HCT116 (cell line): Measurements from ENCODE around the gene FRA10AC1. TPM values are rescaled to one million over a fixed set of nuclear protein-coding genes. Genes with fewer than 3 reads are reported as not detected.
A peak's percentile ranks its signal among the peaks of the same experiment; 100 is the strongest.

Experiments
- ATAC-seq: fragments of 200-7000 bp; cut with Tn5 transposase; 2 replicates; pipeline ENCODE4 v1.9.1; 2020; ENCODE audit warnings: mild to moderate bottlenecking, moderate library complexity
- BruUV-seq: library from RNA; stranded (reverse); fragments of 400-500 nt; replicated peaks from 2 replicates; lab custom pipeline; 2021; lab: Mats Ljungman, UMichigan
- CTCF ChIA-PET: fragments of 300-600 bp; sonication (Branson Sonifier 250); formaldehyde crosslinking; loops from one replicate; lab custom pipeline; 2021; ENCODE audit warnings: antibody characterized with exemption; lab: Charles Lee
- POLR2A ChIA-PET: fragments of 300-600, 350-600 bp; sonication (Branson Sonifier 250); formaldehyde crosslinking; loops from one replicate; lab custom pipeline; 2021; ENCODE audit warnings: antibody characterized with exemption; lab: Charles Lee
- RAD21 ChIA-PET, 2 experiments: fragments of 300-600 bp; sonication (Branson Sonifier 250); formaldehyde crosslinking; loops; one replicate each; lab custom pipeline; 2023; ENCODE audit warnings: low total read pairs in 2 of 2; ENCODE audit not compliant: uncharacterized antibody in 2 of 2, unreplicated experiment in 2 of 2, low non-redundant PET in 1 of 2; lab: Charles Lee
- DNase-seq: peaks from one replicate; pipeline ENCODE4 v3.0.0-alpha.2; 2010; ENCODE audit warnings: low read depth, low spot score
- H2AFZ ChIP-seq: fragments of 200-600 bp; shearing (Covaris generic), sonication (generic); 2 replicates; pipeline ENCODE4 v1.6.1; 2017; ENCODE audit warnings: low read depth, mixed run types, mixed read lengths, antibody characterized with exemption, low read length; ENCODE audit not compliant: poor library complexity, severe bottlenecking
- H3K27ac ChIP-seq: 2 replicates; pipeline ENCODE4 v1.5.1; 2012; ENCODE audit warnings: low read depth, low read length
- H3K27me3 ChIP-seq: fragments of 200-600 bp; sonication (generic); 2 replicates; pipeline ENCODE4 v1.6.1; 2016; ENCODE audit warnings: mixed run types, low read length, mixed read lengths; ENCODE audit not compliant: insufficient read depth
- H3K36me3 ChIP-seq, 2 experiments: fragments of 200-500 bp in 1 of 2; fragments of 200-600 bp in 1 of 2; sonication (Bioruptor generic) in 1 of 2; sonication (generic) in 1 of 2; 2 replicates each; pipeline versions ENCODE4 v1.5.1 to v1.6.1; 2014 to 2016; ENCODE audit warnings: low read length in 2 of 2, inconsistent platforms in 1 of 2, mixed read lengths in 1 of 2, mixed run types in 1 of 2; ENCODE audit not compliant: insufficient read depth in 2 of 2, control insufficient read depth in 1 of 2
- H3K4me1 ChIP-seq, 2 experiments: fragments of 200-600 bp in 1 of 2; sonication (generic) in 1 of 2; 2 replicates each; pipeline versions ENCODE4 v1.5.1 to v1.6.1; 2012 to 2017; ENCODE audit warnings: low read length in 2 of 2, inconsistent platforms in 1 of 2, mild to moderate bottlenecking in 1 of 2, mixed read lengths in 1 of 2, mixed run types in 1 of 2, moderate library complexity in 1 of 2; ENCODE audit not compliant: insufficient read depth in 2 of 2, control insufficient read depth in 1 of 2
- H3K4me2 ChIP-seq: fragments of 200-600 bp; sonication (generic); 2 replicates; pipeline ENCODE4 v1.6.1; 2017; ENCODE audit warnings: mixed run types, low read length, mixed read lengths
- H3K4me3 ChIP-seq, 2 experiments: fragments of 200-600 bp in 1 of 2; sonication (generic) in 1 of 2; replicated peaks in 1 of 2; 2 replicates each; pipeline ENCODE4 v1.5.1; 2011 to 2016; ENCODE audit warnings: low read length in 2 of 2, control low read depth in 1 of 2, low read depth in 1 of 2, mild to moderate bottlenecking in 1 of 2, mixed read lengths in 1 of 2, mixed run types in 1 of 2
- H3K79me2 ChIP-seq: fragments of 200-600 bp; sonication (generic); 2 replicates; pipeline ENCODE4 v1.6.1; 2017; ENCODE audit warnings: mild to moderate bottlenecking, mixed run types, low read length, moderate library complexity, mixed read lengths; ENCODE audit not compliant: insufficient read depth
- H3K9ac ChIP-seq: fragments of 200-600 bp; sonication (generic); 2 replicates; pipeline ENCODE4 v1.6.1; 2016; ENCODE audit warnings: low read length, mixed read lengths
- H3K9me2 ChIP-seq: fragments of 200-600 bp; sonication (generic), shearing (Covaris generic); 2 replicates; pipeline ENCODE4 v1.6.1; 2017; ENCODE audit warnings: mixed run types, mild to moderate bottlenecking, moderate library complexity; ENCODE audit not compliant: insufficient read depth
- H3K9me3 ChIP-seq, 2 experiments: fragments of 200-500 bp in 1 of 2; fragments of 200-600 bp in 1 of 2; sonication (Bioruptor generic) in 1 of 2; sonication (generic) in 1 of 2; 2 replicates each; pipeline ENCODE4 v1.6.1; 2014 to 2017; ENCODE audit warnings: low read length in 2 of 2, mixed read lengths in 2 of 2, inconsistent platforms in 1 of 2, low read depth in 1 of 2, mild to moderate bottlenecking in 1 of 2, mixed run types in 1 of 2, moderate library complexity in 1 of 2; ENCODE audit not compliant: control insufficient read depth in 1 of 2, insufficient read depth in 1 of 2
- H4K20me1 ChIP-seq: fragments of 200-600 bp; sonication (generic), shearing (Covaris generic); 2 replicates; pipeline ENCODE4 v1.6.1; 2017; ENCODE audit warnings: mixed run types, mild to moderate bottlenecking, moderate library complexity; ENCODE audit not compliant: insufficient read depth
- RAD21 ChIP-seq: IDR thresholded peaks from 2 replicates; pipeline ENCODE4 v1.6.1; 2012; ENCODE audit warnings: low read depth, mild to moderate bottlenecking
- intact Hi-C: fragments of 100-400 bp; cut with micrococcal nuclease; formaldehyde crosslinking; loops from 2 replicates; pipeline ENCODE4 v1.10.0; 2022
- total RNA-seq: library from RNA; stranded (reverse); gene quantifications from one replicate; pipeline ENCODE4 v1.2.1, GENCODE V29; 2021; ENCODE audit not compliant: unreplicated experiment
- TF ChIP-seq, protein P1 (sequence below), 3 experiments: fragments of 200-600 bp in 1 of 3; sonication (generic) in 1 of 3; IDR thresholded peaks in 2 of 3; conservative IDR thresholded peaks in 1 of 3; 2 replicates each; pipeline ENCODE4 v1.5.1; 2012 to 2017; ENCODE audit warnings: low read depth in 2 of 3, low read length in 2 of 3, antibody characterized with exemption in 1 of 3, borderline replicate concordance in 1 of 3, control low read depth in 1 of 3, mild to moderate bottlenecking in 1 of 3, mixed read lengths in 1 of 3, mixed run types in 1 of 3, moderate library complexity in 1 of 3; ENCODE audit not compliant: insufficient read depth in 1 of 3
- TF ChIP-seq, protein P2 (sequence below): IDR thresholded peaks from 2 replicates; pipeline ENCODE4 v1.6.1; 2012

The FRA10AC1 gene
- total RNA-seq, 1 experiment from 2014 or later = 21.9 TPM

DNA sequence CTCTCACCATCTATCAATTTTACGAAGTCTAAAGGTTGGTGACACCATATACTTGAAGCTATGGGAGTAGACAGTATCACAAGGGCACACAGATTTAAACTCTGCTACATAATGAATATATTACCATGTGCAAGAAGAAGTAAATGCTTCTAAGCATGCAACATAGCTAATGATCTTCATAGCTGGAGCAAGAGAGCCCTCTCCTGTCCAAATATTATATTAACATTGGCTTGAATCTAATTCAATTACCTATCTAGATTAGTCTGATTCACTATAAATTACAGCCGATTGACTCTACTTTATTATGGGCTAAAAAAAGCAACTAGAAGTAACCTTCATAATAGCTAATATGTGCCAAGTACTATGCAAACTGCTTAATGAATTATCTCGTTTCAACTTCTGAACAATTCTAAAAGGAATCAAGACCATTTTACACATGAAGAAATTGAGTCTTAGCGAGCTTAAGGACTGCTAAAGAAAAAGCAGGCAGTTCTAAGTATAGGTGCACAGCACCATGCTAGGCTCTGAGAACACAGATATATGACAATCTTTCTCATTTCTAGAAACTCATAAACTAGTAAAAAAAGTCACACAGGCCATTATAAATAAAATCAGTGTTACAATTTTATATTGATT lies 21.9 kb downstream of the FRA10AC1 start:
- Histone ChIP-seq H3K4me3 (no peak overlapping the region), H4K20me1 (no peaks in the 10 kb centered on the region), H2AFZ (no peak overlapping the region), H3K4me2 (no peak overlapping the region), H3K27me3 (no peaks in the 10 kb centered on the region), H3K9me3 (no peaks in the 10 kb centered on the region), H3K27ac (no peak overlapping the region), H3K36me3 (peaks cover 5 to 9% of the 10 kb centered on the region in 2 experiments; a peak in 2 of 4 replicates), H3K4me1 (no peaks in the 10 kb centered on the region), H3K9ac (no peak overlapping the region), H3K79me2 (no peaks in the 10 kb centered on the region), H3K9me2 (no peaks in the 10 kb centered on the region)
- DNase-seq (peak; percentile 34), ATAC-seq (peak; percentile 74)
- TF ChIP-seq, protein P1, sequence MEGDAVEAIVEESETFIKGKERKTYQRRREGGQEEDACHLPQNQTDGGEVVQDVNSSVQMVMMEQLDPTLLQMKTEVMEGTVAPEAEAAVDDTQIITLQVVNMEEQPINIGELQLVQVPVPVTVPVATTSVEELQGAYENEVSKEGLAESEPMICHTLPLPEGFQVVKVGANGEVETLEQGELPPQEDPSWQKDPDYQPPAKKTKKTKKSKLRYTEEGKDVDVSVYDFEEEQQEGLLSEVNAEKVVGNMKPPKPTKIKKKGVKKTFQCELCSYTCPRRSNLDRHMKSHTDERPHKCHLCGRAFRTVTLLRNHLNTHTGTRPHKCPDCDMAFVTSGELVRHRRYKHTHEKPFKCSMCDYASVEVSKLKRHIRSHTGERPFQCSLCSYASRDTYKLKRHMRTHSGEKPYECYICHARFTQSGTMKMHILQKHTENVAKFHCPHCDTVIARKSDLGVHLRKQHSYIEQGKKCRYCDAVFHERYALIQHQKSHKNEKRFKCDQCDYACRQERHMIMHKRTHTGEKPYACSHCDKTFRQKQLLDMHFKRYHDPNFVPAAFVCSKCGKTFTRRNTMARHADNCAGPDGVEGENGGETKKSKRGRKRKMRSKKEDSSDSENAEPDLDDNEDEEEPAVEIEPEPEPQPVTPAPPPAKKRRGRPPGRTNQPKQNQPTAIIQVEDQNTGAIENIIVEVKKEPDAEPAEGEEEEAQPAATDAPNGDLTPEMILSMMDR (IDR thresholded peaks at IDR 0.05 in 2 of 3, conservative IDR thresholded peaks at IDR 0.05 in 1 of 3; ENCODE audit: borderline replicate concordance in 1 of 3, insufficient read depth in 1 of 3, low read depth in 2 of 3, low read length in 2 of 3) = peak; percentile 32 to 65 (median 60); a peak in 5 of 6 replicates
- peak; percentile 76 for TF ChIP-seq RAD21
- TF ChIP-seq, protein P2, sequence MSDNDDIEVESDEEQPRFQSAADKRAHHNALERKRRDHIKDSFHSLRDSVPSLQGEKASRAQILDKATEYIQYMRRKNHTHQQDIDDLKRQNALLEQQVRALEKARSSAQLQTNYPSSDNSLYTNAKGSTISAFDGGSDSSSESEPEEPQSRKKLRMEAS = no peak
- CTCF ChIA-PET = interaction anchor here (0.6 to 1.5 kb wide), 15 partner anchors 18 to 305 kb away, joined by 3 to 71 read pairs (median 4); partner anchors contain the start of gene CEP55
- POLR2A ChIA-PET = no interaction called here
- intact Hi-C loops = loop anchor here (1.0 to 10.0 kb wide), 3 partner anchors 126 to 306 kb away; no protein-coding TSS in a partner anchor
- BruUV-seq = no TSS peak
- RAD21 ChIA-PET = interaction anchor here (0.6 to 1.3 kb wide), 7 partner anchors 126 to 195 kb away, joined by 3 to 16 read pairs (median 3); no protein-coding TSS in a partner anchor
